NCI-H1694 treated with DMSO at 0.1 percent for 48 hours (cell line): ENCODE measurements around the gene DMD.

ENCODE experiments used
- DNase-seq: peaks from one replicate; lab custom pipeline; 2025; lab: John Stamatoyannopoulos, UW

Gene DMD

GRCh38 chrX:31280580-31280979 is 1930.8 kb downstream of the DMD start:
- DNase-seq, result no peak

- DNase-seq, result no peak
These were observed 1932.0 kb downstream of the DMD start for GRCh38 chrX:31279359-31279758.

GRCh38 chrX:31272472-31272775 is 1938.9 kb downstream of the DMD start:
- no peak for DNase-seq

GRCh38 chrX:31271615-31272471 is 1939.5 kb downstream of the DMD start:
- no peak for DNase-seq

- no peak for DNase-seq
These were observed 1941.4 kb downstream of the DMD start for GRCh38 chrX:31269914-31270313.

GRCh38 chrX:31268359-31268758 is 1943.0 kb downstream of the DMD start:
- no peak for DNase-seq

- DNase-seq, result no peak
These were observed 1944.9 kb downstream of the DMD start for GRCh38 chrX:31266203-31267076.

GRCh38 chrX:31265383-31265782 is 1946.0 kb downstream of the DMD start:
- DNase-seq, result no peak

GRCh38 chrX:31260351-31260750 is 1951.0 kb downstream of the DMD start:
- DNase-seq, result no peak

- no peak for DNase-seq
These were observed 1953.2 kb downstream of the DMD start for GRCh38 chrX:31258166-31258565.

- DNase-seq, result no peak
These were observed 1955.9 kb downstream of the DMD start for GRCh38 chrX:31255310-31256033.

GRCh38 chrX:31252133-31252532 is 1959.2 kb downstream of the DMD start:
- no peak for DNase-seq

- DNase-seq, result no peak
These were observed 1960.0 kb downstream of the DMD start for GRCh38 chrX:31251336-31251735.

GRCh38 chrX:31245714-31246113 is 1965.6 kb downstream of the DMD start:
- DNase-seq, result no peak

- no peak for DNase-seq
These were observed 1967.5 kb downstream of the DMD start for GRCh38 chrX:31243804-31244203.

- no peak for DNase-seq
These were observed 1970.4 kb downstream of the DMD start for GRCh38 chrX:31240982-31241381.

- no peak for DNase-seq
These were observed 1974.2 kb downstream of the DMD start for GRCh38 chrX:31237189-31237588.

- DNase-seq, result no peak
These were observed 1975.1 kb downstream of the DMD start for GRCh38 chrX:31236231-31236630.

GRCh38 chrX:31233941-31234496 is 1977.3 kb downstream of the DMD start:
- no peak for DNase-seq

- DNase-seq, result no peak
These were observed 1978.8 kb downstream of the DMD start for GRCh38 chrX:31232506-31232905.

GRCh38 chrX:31228909-31229308 is 1982.4 kb downstream of the DMD start:
- no peak for DNase-seq

GRCh38 chrX:31228415-31228832 is 1982.9 kb downstream of the DMD start:
- DNase-seq, result no peak
